ENCODE measurements around the gene AFG1L.

DNA sequence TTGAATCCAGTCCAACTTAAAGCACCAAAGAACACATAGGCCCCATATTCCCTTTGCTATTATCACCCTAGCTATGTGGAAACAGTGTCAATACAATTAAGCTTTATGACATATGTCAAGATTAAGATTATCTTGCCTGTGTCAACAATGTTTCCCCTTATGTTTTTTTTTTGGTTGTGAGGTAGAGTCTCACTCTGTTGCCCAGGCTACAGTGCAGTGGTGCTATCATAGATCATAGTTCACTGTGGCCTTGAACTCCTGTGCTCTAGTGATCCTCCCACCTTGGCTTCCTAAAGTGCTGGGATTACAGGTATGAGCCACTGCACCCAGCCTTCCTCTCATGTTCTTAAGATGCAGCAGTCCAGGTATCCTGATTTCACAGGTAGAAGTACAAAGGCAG, 17.8 kb downstream of the AFG1L start:
- TF ChIP-seq CTCF (IDR thresholded peaks at IDR 0.05 in 2 of 3, conservative IDR thresholded peaks at IDR 0.05 in 1 of 3; ENCODE audit: borderline replicate concordance in 1 of 3, insufficient read depth in 1 of 3, low read depth in 2 of 3, low read length in 2 of 3) (no peak), EZH2 (IDR thresholded peaks at IDR 0.05) (no peak), RAD21 (IDR thresholded peaks at IDR 0.05; ENCODE audit: low read depth) (no peak), TCF7L2 (IDR thresholded peaks at IDR 0.05; ENCODE audit: borderline replicate concordance, extremely low read depth, insufficient read depth, insufficient read length) (no peak), REST (IDR thresholded peaks at IDR 0.05; ENCODE audit: low read depth) (no peak)
- TF ChIP-seq, protein P1, sequence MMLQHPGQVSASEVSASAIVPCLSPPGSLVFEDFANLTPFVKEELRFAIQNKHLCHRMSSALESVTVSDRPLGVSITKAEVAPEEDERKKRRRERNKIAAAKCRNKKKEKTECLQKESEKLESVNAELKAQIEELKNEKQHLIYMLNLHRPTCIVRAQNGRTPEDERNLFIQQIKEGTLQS (IDR thresholded peaks at IDR 0.05): no peak

Measured in HCT116 (cell line).